Measurements from ENCODE around the gene GBGT1. TPM values are rescaled to one million over a fixed set of nuclear protein-coding genes. Genes with fewer than 3 reads are reported as not detected.

The GBGT1 gene
- total and polyA plus RNA-seq, 2 of the 4 experiments (the other 2 are of a cell fraction), result 1.8 to 3.2 TPM

GRCh38 chr9:133203506-133204075, 39.9 kb upstream of the GBGT1 start:
- Histone ChIP-seq H3K9me1 (ENCODE audit: insufficient read depth, low read length) (no peaks in the 10 kb centered on the region), H4K8ac (ENCODE audit: low read depth in 2 of 2, low read length in 2 of 2) (no peak overlapping the region), H2BK15ac (ENCODE audit: low read depth, low read length) (no peak overlapping the region), H2AK5ac (ENCODE audit: low read depth, low read length) (no peak overlapping the region), H2BK5ac (ENCODE audit: low read depth, low read length, poor library complexity, severe bottlenecking) (no peak overlapping the region), H2BK20ac (ENCODE audit: low read depth, low read length) (no peak overlapping the region), H2AFZ (replicated peaks; ENCODE audit: low read length, poor library complexity) (no peak overlapping the region), H2BK120ac (ENCODE audit: low read depth, low read length) (no peak overlapping the region), H3K14ac (replicated peaks; ENCODE audit: low read depth, low read length) (no peak overlapping the region), H3K36me3 (ENCODE audit: control insufficient read depth, insufficient read depth, low read length) (no peaks in the 10 kb centered on the region), H3K4ac (ENCODE audit: low read depth, low read length) (no peak overlapping the region), H3K4me3 (ENCODE audit: insufficient read depth, low read depth, low read length) (no peak overlapping the region), H2AK9ac (replicated peaks; ENCODE audit: low read depth, low read length, poor library complexity) (no peak overlapping the region), H3K9ac (ENCODE audit: low read depth, low read length) (no peak overlapping the region), H3K27me3 (ENCODE audit: control insufficient read depth, insufficient read depth, low read length) (peaks cover 34% of the 10 kb centered on the region), H3K79me1 (ENCODE audit: low read depth in 1 of 2, low read length in 2 of 2) (no peaks in the 10 kb centered on the region), H4K91ac (ENCODE audit: insufficient read depth, low read depth, low read length) (no peak overlapping the region), H3K4me2 (ENCODE audit: low read depth, low read length) (no peak overlapping the region), H3K56ac (ENCODE audit: extremely low read depth, insufficient read depth, low read length) (no peak overlapping the region), H3K27ac (ENCODE audit: insufficient read depth, low read length) (no peak overlapping the region), H4K20me1 (ENCODE audit: insufficient read depth, low read length) (no peaks in the 10 kb centered on the region), H3K23ac (ENCODE audit: low read depth, low read length) (no peak overlapping the region), H3K18ac (ENCODE audit: low read depth, low read length) (no peak overlapping the region), H3K4me1 (ENCODE audit: control insufficient read depth, insufficient read depth, low read length) (no peaks in the 10 kb centered on the region), H3K9me3 (ENCODE audit: control insufficient read depth, insufficient read depth, low read length) (0 out of 2 replicates have a peak, but pooled peaks cover 1% of the 10 kb centered on the region), H4K5ac (ENCODE audit: low read depth, low read length) (no peak overlapping the region)
- ChIA-PET POLR2A (ENCODE audit: unreplicated experiment) (no interaction called here), CTCF (no interaction called here)
- TF ChIP-seq POLR2A (IDR thresholded peaks at IDR 0.05; ENCODE audit: low read depth, low read length), result no peak
- no peak for TF ChIP-seq FOS (IDR thresholded peaks at IDR 0.05; ENCODE audit: low read depth, low read length)
- TF ChIP-seq SMC3 (IDR thresholded peaks at IDR 0.05; ENCODE audit: low read depth, low read length), result no peak
- TF ChIP-seq MXI1 (IDR thresholded peaks at IDR 0.05; ENCODE audit: borderline replicate concordance, low read depth, low read length), result no peak
- no peak for TF ChIP-seq RAD21 (IDR thresholded peaks at IDR 0.05; ENCODE audit: low read length)
- no peak for TF ChIP-seq USF2 (IDR thresholded peaks at IDR 0.05; ENCODE audit: low read depth, low read length)
- no peak for TF ChIP-seq CHD1 (IDR thresholded peaks at IDR 0.05; ENCODE audit: low read depth, low read length)
- TF ChIP-seq ELK1 (IDR thresholded peaks at IDR 0.05; ENCODE audit: borderline replicate concordance, low read depth, low read length), result no peak
- TF ChIP-seq RCOR1 (IDR thresholded peaks at IDR 0.05; ENCODE audit: insufficient replicate concordance, low read length), result no peak
- no peak for TF ChIP-seq MAFK (IDR thresholded peaks at IDR 0.05; ENCODE audit: low read depth, low read length)
- TF ChIP-seq NFE2L2 (IDR thresholded peaks at IDR 0.05; ENCODE audit: low read depth, low read length), result no peak
- no peak for TF ChIP-seq RFX5 (IDR thresholded peaks at IDR 0.05; ENCODE audit: low read depth, low read length)
- no peak for TF ChIP-seq CEBPB (IDR thresholded peaks at IDR 0.05; ENCODE audit: low read depth, low read length)
- no peak for TF ChIP-seq BHLHE40 (IDR thresholded peaks at IDR 0.05; ENCODE audit: low read depth, low read length)
- TF ChIP-seq CTCF (conservative IDR thresholded peaks at IDR 0.05; ENCODE audit: low read depth, low read length), result no peak
- TF ChIP-seq MAZ (IDR thresholded peaks at IDR 0.05; ENCODE audit: borderline replicate concordance, low read depth, low read length), result no peak
- no peak for DNase-seq
- 20% methylated on average over 2 of the region's 10 CpGs; no CpG with 5 or more reads in 1 of the 2 experiments for WGBS, 2 experiments (ENCODE audit: extremely low coverage in 2 of 2, insufficient read length in 1 of 2)
- BruUV-seq (replicated peaks), result no TSS peak
- in situ Hi-C loops (cut with MboI; ENCODE audit: low sequenced_read_pairs), result no loop called here
- no peak for ATAC-seq (ENCODE audit: low read depth)
- dilution Hi-C loops (cut with HindIII; ENCODE audit: low sequenced_read_pairs, unreplicated experiment), result no loop called here
- intact Hi-C loops (cut with micrococcal nuclease), result no loop called here
